Measurements from ENCODE around the gene LAMTOR4.

DNA sequence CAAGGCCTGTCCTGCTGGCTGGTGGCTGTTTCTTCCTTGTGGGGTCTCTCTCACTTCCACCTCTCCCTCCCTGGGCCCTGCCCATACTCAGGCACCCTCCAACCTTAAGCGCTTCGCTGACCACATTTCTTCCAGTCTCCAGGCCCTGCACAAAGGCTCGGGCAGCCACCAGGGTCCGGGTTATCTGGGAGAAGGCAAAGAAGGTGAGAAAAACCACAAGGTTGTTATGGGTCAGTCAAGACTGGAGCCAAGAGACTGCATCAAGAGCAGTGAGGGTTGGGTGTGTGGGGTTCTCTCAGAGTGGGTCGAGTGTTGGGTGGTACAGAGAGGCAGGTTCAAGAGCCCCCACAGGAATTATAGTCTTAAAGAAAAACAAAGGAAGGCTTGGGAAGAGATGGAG lies 25.9 kb downstream of the LAMTOR4 start:
- TF ChIP-seq EZH2 (IDR thresholded peaks at IDR 0.05; ENCODE audit: insufficient read depth, poor library complexity, severe bottlenecking) = no peak
- no peak for TF ChIP-seq EZH2phosphoT487 (IDR thresholded peaks at IDR 0.05; ENCODE audit: insufficient read depth, low read depth)
